Smooth muscle cell (in vitro differentiated cells): ENCODE measurements around the gene DENND4C. TPM values are rescaled to one million over a fixed set of nuclear protein-coding genes. Genes with fewer than 3 reads are reported as not detected.
"Not testable (repeated sequence)": the region's sequence is repeated elsewhere in the genome, so short reads cannot be mapped to it uniquely, and the experiment has no call there.

Experiments used
- DNase-seq: peaks from one replicate; lab custom pipeline; 2025; ENCODE audit not compliant: unreplicated experiment; lab: John Stamatoyannopoulos, UW
- H2AFZ ChIP-seq: fragments of 200-600 bp; sonication (generic); 2 replicates; pipeline ENCODE4 v1.6.0; 2016; ENCODE audit warnings: antibody characterized with exemption, low read depth, mild to moderate bottlenecking
- H3F3A ChIP-seq: fragments of 200-600 bp; sonication (generic); 2 replicates; pipeline ENCODE4 v1.6.0; 2017; ENCODE audit warnings: antibody characterized with exemption, low read depth
- H3K27ac ChIP-seq: fragments of 200-600 bp; sonication (generic); 2 replicates; pipeline ENCODE4 v1.5.1; 2016; ENCODE audit warnings: low read depth, mild to moderate bottlenecking
- H3K27me3 ChIP-seq: fragments of 200-600 bp; sonication (generic); 2 replicates; pipeline ENCODE4 v1.6.1; 2016; ENCODE audit warnings: low read depth, mild to moderate bottlenecking
- H3K36me3 ChIP-seq: fragments of 200-600 bp; sonication (generic); 2 replicates; pipeline ENCODE4 v1.5.1; 2016; ENCODE audit warnings: low read depth
- H3K4me1 ChIP-seq: fragments of 200-600 bp; sonication (generic); 2 replicates; pipeline ENCODE4 v1.5.1; 2016; ENCODE audit warnings: low read depth
- H3K4me2 ChIP-seq: fragments of 200-600 bp; sonication (generic); 2 replicates; pipeline ENCODE4 v1.6.0; 2016; ENCODE audit warnings: mild to moderate bottlenecking
- H3K4me3 ChIP-seq: fragments of 200-600 bp; sonication (generic); 2 replicates; pipeline ENCODE4 v1.5.1; 2016; ENCODE audit warnings: mild to moderate bottlenecking
- H3K79me2 ChIP-seq: fragments of 200-600 bp; sonication (generic); 2 replicates; pipeline ENCODE4 v1.6.0; 2016; ENCODE audit warnings: low read depth, mild to moderate bottlenecking
- H3K9ac ChIP-seq: fragments of 200-600 bp; sonication (generic); 2 replicates; pipeline ENCODE4 v1.6.0; 2016; ENCODE audit warnings: low read depth
- H3K9me3 ChIP-seq: fragments of 200-600 bp; sonication (generic); replicated peaks from 2 replicates; pipeline ENCODE4 v1.5.1; 2016; ENCODE audit warnings: low read depth
- H4K20me1 ChIP-seq: fragments of 200-600 bp; sonication (generic); 2 replicates; pipeline ENCODE4 v1.6.0; 2016; ENCODE audit warnings: low read depth
- CTCF ChIP-seq: fragments of 200-600 bp; sonication (generic); IDR thresholded peaks from 2 replicates; pipeline ENCODE4 v1.5.1; 2017; ENCODE audit warnings: borderline replicate concordance, mild to moderate bottlenecking, antibody characterized with exemption; ENCODE audit not compliant: insufficient read depth, poor library complexity, severe bottlenecking
- WGBS: methylation state at CpG from one replicate; pipeline ENCODE4 v1.1.7; 2016; ENCODE audit warnings: low lambda C conversion rate; 5-methylcytosine and 5-hydroxymethylcytosine counted together
- polyA plus RNA-seq: library from polyadenylated mRNA; unstranded; fragments of >200 nt; fragmentation: Nextera tagmentation; extraction: Ambion mirVana; gene quantifications from 2 replicates; pipeline ENCODE4 v1.2.1, GENCODE V29; 2016
- total RNA-seq: library from RNA; depleted of rRNA; stranded (reverse); fragments of >200 nt; gene quantifications from 2 replicates; pipeline ENCODE4 v1.2.3, GENCODE V29; 2014

DENND4C gene
- total and polyA plus RNA-seq, 2 experiments from 2014 or later, result 4.0 to 24.8 TPM

- Histone ChIP-seq H3K4me2 (no peak overlapping the region), H4K20me1 (no peaks in the 10 kb centered on the region), H2AFZ (no peak overlapping the region), H3K9me3 (peaks cover 3% of the 10 kb centered on the region), H3K27ac (no peak overlapping the region), H3F3A (no peaks in the 10 kb centered on the region), H3K36me3 (no peaks in the 10 kb centered on the region), H3K4me1 (no peaks in the 10 kb centered on the region), H3K9ac (no peak overlapping the region), H3K79me2 (no peaks in the 10 kb centered on the region), H3K4me3 (no peak overlapping the region), H3K27me3 (no peaks in the 10 kb centered on the region)
- no peak for TF ChIP-seq CTCF
- DNase-seq, result no peak
- 87% methylated on average over 1 of the region's 1 CpG for WGBS
Observed at GRCh38 chr9:19397845-19398244, 167.4 kb downstream of the DENND4C start.

- H3K4me3 ChIP-seq, H3K27ac ChIP-seq, DNase-seq, H3F3A ChIP-seq, H3K4me1 ChIP-seq, H4K20me1 ChIP-seq, H2AFZ ChIP-seq, H3K4me2 ChIP-seq, H3K9ac ChIP-seq, H3K27me3 ChIP-seq, H3K9me3 ChIP-seq, H3K79me2 ChIP-seq, H3K36me3 ChIP-seq: not testable (repeated sequence)
- 56% methylated on average over 4 of the region's 4 CpGs for WGBS
Observed at GRCh38 chr9:19403231-19403630, 172.7 kb downstream of the DENND4C start.

DNA sequence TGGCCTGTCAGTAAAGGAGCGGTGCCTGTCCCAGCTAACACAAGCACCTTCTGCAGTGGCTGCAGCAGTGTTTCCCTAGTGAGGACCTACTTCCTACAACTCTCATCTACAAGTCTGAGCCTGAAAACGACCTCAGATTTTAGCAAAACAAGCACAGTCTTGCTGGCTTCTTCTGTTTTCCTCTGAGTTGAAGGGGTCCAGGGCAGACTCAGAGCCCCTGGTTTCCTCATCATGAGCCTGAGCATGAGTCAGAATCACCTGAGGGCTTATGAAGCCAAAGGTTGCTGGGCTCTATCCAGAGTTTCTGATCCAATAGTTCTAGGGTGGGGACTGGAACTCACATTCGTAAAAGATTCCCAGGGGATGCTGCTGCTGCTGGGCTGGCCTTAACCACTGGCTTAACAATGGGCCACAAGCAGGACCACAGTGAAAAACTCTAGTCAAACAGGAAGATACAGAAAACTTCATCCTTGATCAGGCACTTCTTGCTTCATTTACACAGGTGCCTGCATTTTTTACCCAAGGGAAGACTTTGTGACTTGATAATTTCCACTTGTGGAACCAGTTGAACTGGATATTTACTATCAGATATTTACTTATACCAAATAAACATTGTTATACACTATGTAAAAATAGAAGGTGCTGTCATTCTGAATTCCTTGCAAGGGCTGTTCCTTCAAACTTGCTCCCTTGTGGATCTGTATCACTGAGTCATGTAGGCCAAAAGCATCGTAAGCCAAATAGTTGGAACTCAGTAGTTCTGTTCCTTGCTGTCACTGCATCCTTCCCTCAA lies 174.0 kb downstream of the DENND4C start:
- Histone ChIP-seq H3K4me2 (no peak overlapping the region), H3K36me3 (no peaks in the 10 kb centered on the region), H3K27ac (peak overlapping the region; percentile 85), H3F3A (no peaks in the 10 kb centered on the region), H3K27me3 (no peaks in the 10 kb centered on the region), H2AFZ (no peak overlapping the region), H3K9me3 (peaks cover 3% of the 10 kb centered on the region), H4K20me1 (no peaks in the 10 kb centered on the region), H3K79me2 (no peaks in the 10 kb centered on the region), H3K4me3 (no peak overlapping the region), H3K9ac (peak overlapping the region; percentile 11), H3K4me1 (peaks cover under 1% of the 10 kb centered on the region)
- no peak for DNase-seq
- WGBS, result 81% methylated on average over 4 of the region's 4 CpGs
- TF ChIP-seq CTCF, result no peak

DNA sequence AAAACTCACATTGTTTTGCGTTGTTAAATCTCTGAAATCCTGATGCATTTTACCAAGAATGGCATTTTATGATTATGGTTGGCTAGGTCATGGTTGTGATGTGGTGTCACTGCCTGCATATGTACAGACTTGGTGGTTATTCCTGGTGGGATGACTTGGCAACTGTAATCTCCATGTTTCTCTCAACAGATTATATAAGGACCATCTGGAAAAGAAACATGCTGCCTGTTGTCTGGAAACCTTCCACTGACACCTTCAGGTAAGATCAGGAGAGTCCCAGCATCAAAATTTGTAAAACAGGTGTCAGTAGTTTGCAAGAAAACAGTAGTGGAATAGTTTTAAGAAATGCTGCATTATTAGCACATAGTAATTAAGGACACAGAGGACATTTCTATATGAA lies 175.3 kb downstream of the DENND4C start:
- no peak for TF ChIP-seq CTCF
- no peak overlapping the region for H3K27ac ChIP-seq
- no peaks in the 10 kb centered on the region for H3K79me2 ChIP-seq
- no peak overlapping the region for H3K4me3 ChIP-seq
- H3K27me3 ChIP-seq, result no peaks in the 10 kb centered on the region
- 96% methylated on average over 1 of the region's 1 CpG for WGBS
- DNase-seq, result no peak
- H3K9ac ChIP-seq, result no peak overlapping the region
- no peaks in the 10 kb centered on the region for H3K36me3 ChIP-seq
- H3K4me1 ChIP-seq, result peaks cover 4% of the 10 kb centered on the region
- no peaks in the 10 kb centered on the region for H4K20me1 ChIP-seq
- no peak overlapping the region for H2AFZ ChIP-seq
- H3K9me3 ChIP-seq, result peaks cover 3% of the 10 kb centered on the region
- no peaks in the 10 kb centered on the region for H3F3A ChIP-seq
- H3K4me2 ChIP-seq, result no peak overlapping the region
